ENCODE measurements around the gene ASPHD1. TPM values are rescaled to one million over a fixed set of nuclear protein-coding genes. Genes with fewer than 3 reads are reported as not detected.

The ASPHD1 gene
- polyA plus RNA-seq, 4 donors: 0.67 to 11.5 (median 3.0) TPM

GRCh38 chr16:29947897-29948296 is 47.6 kb downstream of the ASPHD1 start:
- Histone ChIP-seq H3K4me1 (ENCODE audit: control insufficient read depth in 3 of 3, insufficient read depth in 2 of 3, low read depth in 1 of 3, low read length in 2 of 3) (peaks cover 0 to 35% (median 0%) of the 10 kb centered on the region in 3 donors), H3K27ac (ENCODE audit: low read depth in 1 of 3, low read length in 2 of 3) (no peak overlapping the region), H3K27me3 (ENCODE audit: control insufficient read depth in 3 of 3, insufficient read depth in 3 of 3, low read length in 3 of 3) (no peaks in the 10 kb centered on the region), H3K4me3 (ENCODE audit: low read depth in 1 of 3, low read length in 3 of 3) (no peak overlapping the region), H3K9me3 (ENCODE audit: control insufficient read depth in 2 of 2, insufficient read depth in 1 of 2, low read depth in 1 of 2, low read length in 1 of 2) (peaks cover 0 to 10% of the 10 kb centered on the region in 2 donors), H3K36me3 (ENCODE audit: control insufficient read depth in 3 of 3, insufficient read depth in 2 of 3, low read depth in 1 of 3, low read length in 3 of 3) (no peaks in the 10 kb centered on the region)
- FAIRE-seq (no peak), DNase-seq (no peak)
- WGBS, 3 donors: 84 to 89% (median 88%) methylated on average over 2 of the region's 2 CpGs

DNA sequence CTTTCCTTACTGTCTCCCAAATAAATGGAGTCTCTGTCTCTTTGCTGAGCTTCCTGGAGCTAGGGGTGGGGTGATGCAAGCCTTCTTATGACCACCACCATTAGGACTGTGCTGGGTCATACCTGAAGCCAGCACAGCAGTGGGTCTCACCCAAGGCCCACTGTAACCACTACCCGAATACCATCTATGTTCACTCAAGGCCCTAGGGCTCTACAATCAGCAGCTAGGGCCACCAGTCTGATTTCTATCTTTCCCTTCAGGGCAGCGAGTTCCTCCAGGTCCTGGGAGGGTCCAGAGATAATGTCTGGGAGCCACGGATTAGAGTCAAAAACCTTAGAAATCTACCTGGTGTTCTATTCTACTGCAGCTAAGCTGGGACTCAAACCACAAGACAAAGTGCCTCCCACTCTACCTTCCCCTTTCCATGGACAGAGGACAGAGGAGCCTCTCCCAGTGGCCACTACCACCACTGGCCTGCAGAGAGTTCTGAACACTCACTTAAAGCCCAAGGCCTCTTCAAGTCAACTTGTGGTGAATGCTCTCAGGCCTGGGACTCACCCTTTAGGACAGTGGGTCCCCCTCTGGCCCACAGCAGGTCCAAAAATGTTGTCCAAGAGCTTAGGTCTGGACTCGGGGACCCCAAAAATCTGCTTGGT is 50.6 kb downstream of the ASPHD1 start:
- no peak for DNase-seq
- peaks cover 0 to 10% of the 10 kb centered on the region in 2 donors for H3K9me3 ChIP-seq (ENCODE audit: control insufficient read depth in 2 of 2, insufficient read depth in 1 of 2, low read depth in 1 of 2, low read length in 1 of 2)
- no peaks in the 10 kb centered on the region for H3K36me3 ChIP-seq (ENCODE audit: control insufficient read depth in 3 of 3, insufficient read depth in 2 of 3, low read depth in 1 of 3, low read length in 3 of 3)
- no peaks in the 10 kb centered on the region for H3K27me3 ChIP-seq (ENCODE audit: control insufficient read depth in 3 of 3, insufficient read depth in 3 of 3, low read length in 3 of 3)
- FAIRE-seq: no peak
- no peak overlapping the region for H3K4me3 ChIP-seq (ENCODE audit: low read depth in 1 of 3, low read length in 3 of 3)
- peaks cover 0 to 16% (median 0%) of the 10 kb centered on the region in 3 donors for H3K4me1 ChIP-seq (ENCODE audit: control insufficient read depth in 3 of 3, insufficient read depth in 2 of 3, low read depth in 1 of 3, low read length in 2 of 3)
- 89 to 97% (median 91%) methylated on average over 4 of the region's 4 CpGs for WGBS, 3 donors
- peak overlapping the region in 1 of 3 donors; percentile 88 for H3K27ac ChIP-seq (ENCODE audit: low read depth in 1 of 3, low read length in 2 of 3)

- DNase-seq (peak in 1 of 2 donors; percentile 72), FAIRE-seq (no peak)
- Histone ChIP-seq H3K4me1 (ENCODE audit: control insufficient read depth in 3 of 3, insufficient read depth in 2 of 3, low read depth in 1 of 3, low read length in 2 of 3) (peaks cover 0 to 16% (median 0%) of the 10 kb centered on the region in 3 donors), H3K27me3 (ENCODE audit: control insufficient read depth in 3 of 3, insufficient read depth in 3 of 3, low read length in 3 of 3) (no peaks in the 10 kb centered on the region), H3K9me3 (ENCODE audit: control insufficient read depth in 2 of 2, insufficient read depth in 1 of 2, low read depth in 1 of 2, low read length in 1 of 2) (peaks cover 0 to 10% of the 10 kb centered on the region in 2 donors), H3K36me3 (ENCODE audit: control insufficient read depth in 3 of 3, insufficient read depth in 2 of 3, low read depth in 1 of 3, low read length in 3 of 3) (no peaks in the 10 kb centered on the region), H3K27ac (ENCODE audit: low read depth in 1 of 3, low read length in 2 of 3) (peak overlapping the region in 1 of 3 donors; percentile 88), H3K4me3 (ENCODE audit: low read depth in 1 of 3, low read length in 3 of 3) (no peak overlapping the region)
- 49 to 76% (median 60%) methylated on average over 8 of the region's 8 CpGs for WGBS, 3 donors
Observed at GRCh38 chr16:29951625-29952365, 51.5 kb downstream of the ASPHD1 start.

Other genes starting within 250 kb of the ASPHD1 start
- 1 to 10 TPM; 1.1 to 4.8 (median 1.4) TPM for gene SPN, start 237.2 kb upstream of the ASPHD1 start, polyA plus RNA-seq
- 100 to 1,000 TPM in 1 of 4 donors, 10 to 100 TPM in 3; 30.2 to 286 (median 32.0) TPM for gene QPRT, start 221.3 kb upstream of the ASPHD1 start, polyA plus RNA-seq
- gene C16orf54, start 154.5 kb upstream of the ASPHD1 start, polyA plus RNA-seq: 1 to 10 TPM in 2 of 4 donors, under 1 TPM in 2; 0.22 to 2.2 (median 1.2) TPM
- gene ZG16, start 122.2 kb upstream of the ASPHD1 start, polyA plus RNA-seq: 100 to 1,000 TPM in 1 of 4 donors, 10 to 100 TPM in 2, 1 to 10 TPM in 1; 4.8 to 186 (median 47.4) TPM
- 10 to 100 TPM; 17.0 to 61.7 (median 34.5) TPM for gene KIF22, start 109.7 kb upstream of the ASPHD1 start, polyA plus RNA-seq
- 100 to 1,000 TPM in 2 of 4 donors, 10 to 100 TPM in 2; 91.9 to 269 (median 170) TPM for gene MAZ, start 94.0 kb upstream of the ASPHD1 start, polyA plus RNA-seq
- gene PRRT2, start 88.3 kb upstream of the ASPHD1 start, polyA plus RNA-seq: 1 to 10 TPM in 2 of 4 donors, under 1 TPM in 1, not detected in 1; 0.27 to 6.3 (median 2.7) TPM
- gene PAGR1, start 84.3 kb upstream of the ASPHD1 start, polyA plus RNA-seq: 10 to 100 TPM; 36.9 to 46.0 (median 43.1) TPM
- 100 to 1,000 TPM; 175 to 558 (median 292) TPM for gene MVP, start 80.0 kb upstream of the ASPHD1 start, polyA plus RNA-seq
- gene CDIPT, start 37.3 kb upstream of the ASPHD1 start, polyA plus RNA-seq: 10 to 100 TPM; 51.9 to 76.9 (median 61.2) TPM
- gene SEZ6L2, start 938 bp upstream of the ASPHD1 start, polyA plus RNA-seq: 10 to 100 TPM in 2 of 4 donors, under 1 TPM in 2; 0.67 to 38.9 (median 8.8) TPM
- gene KCTD13, start 25.7 kb downstream of the ASPHD1 start, polyA plus RNA-seq: 10 to 100 TPM; 10.8 to 26.6 (median 15.9) TPM
- 100 to 1,000 TPM; 163 to 334 (median 242) TPM for gene TMEM219, start 61.6 kb downstream of the ASPHD1 start, polyA plus RNA-seq
- 10 to 100 TPM; 21.6 to 36.7 (median 29.0) TPM for gene TAOK2, start 73.4 kb downstream of the ASPHD1 start, polyA plus RNA-seq
- gene HIRIP3, start 95.1 kb downstream of the ASPHD1 start, polyA plus RNA-seq: 10 to 100 TPM; 10.1 to 15.2 (median 14.8) TPM
- 10 to 100 TPM; 49.2 to 80.4 (median 55.9) TPM for gene INO80E, start 95.8 kb downstream of the ASPHD1 start, polyA plus RNA-seq
- gene DOC2A, start 110.5 kb downstream of the ASPHD1 start, polyA plus RNA-seq: 1 to 10 TPM in 3 of 4 donors, not detected in 1; 1.3 to 4.6 (median 1.6) TPM
- not detected for gene C16orf92, start 122.7 kb downstream of the ASPHD1 start, polyA plus RNA-seq
- gene TLCD3B, start 130.8 kb downstream of the ASPHD1 start, polyA plus RNA-seq: 1 to 10 TPM in 1 of 4 donors, under 1 TPM in 1, not detected in 2; 0.47 to 1.4 TPM
- gene ALDOA, start 165.3 kb downstream of the ASPHD1 start, polyA plus RNA-seq: 1,000 to 10,000 TPM in 2 of 4 donors, 100 to 1,000 TPM in 2; 406 to 1,111 (median 984) TPM
- 100 to 1,000 TPM in 3 of 4 donors, 10 to 100 TPM in 1; 93.0 to 145 (median 122) TPM for gene PPP4C, start 175.5 kb downstream of the ASPHD1 start, polyA plus RNA-seq
- gene TBX6, start 191.4 kb downstream of the ASPHD1 start, polyA plus RNA-seq: 1 to 10 TPM in 2 of 4 donors, under 1 TPM in 2; 0.54 to 1.6 (median 1.2) TPM
- gene YPEL3, start 195.7 kb downstream of the ASPHD1 start, polyA plus RNA-seq: 100 to 1,000 TPM in 2 of 4 donors, 10 to 100 TPM in 2; 39.6 to 154 (median 99.6) TPM
- gene GDPD3, start 213.0 kb downstream of the ASPHD1 start, polyA plus RNA-seq: 10 to 100 TPM; 13.2 to 23.9 (median 19.5) TPM
- gene MAPK3, start 222.7 kb downstream of the ASPHD1 start, polyA plus RNA-seq: 100 to 1,000 TPM; 174 to 241 (median 194) TPM